ENCODE data around the gene BRIP1.
"Not testable (repeated sequence)": the region's sequence is repeated elsewhere in the genome, so short reads cannot be mapped to it uniquely, and the experiment has no call there.

Gene BRIP1

DNA sequence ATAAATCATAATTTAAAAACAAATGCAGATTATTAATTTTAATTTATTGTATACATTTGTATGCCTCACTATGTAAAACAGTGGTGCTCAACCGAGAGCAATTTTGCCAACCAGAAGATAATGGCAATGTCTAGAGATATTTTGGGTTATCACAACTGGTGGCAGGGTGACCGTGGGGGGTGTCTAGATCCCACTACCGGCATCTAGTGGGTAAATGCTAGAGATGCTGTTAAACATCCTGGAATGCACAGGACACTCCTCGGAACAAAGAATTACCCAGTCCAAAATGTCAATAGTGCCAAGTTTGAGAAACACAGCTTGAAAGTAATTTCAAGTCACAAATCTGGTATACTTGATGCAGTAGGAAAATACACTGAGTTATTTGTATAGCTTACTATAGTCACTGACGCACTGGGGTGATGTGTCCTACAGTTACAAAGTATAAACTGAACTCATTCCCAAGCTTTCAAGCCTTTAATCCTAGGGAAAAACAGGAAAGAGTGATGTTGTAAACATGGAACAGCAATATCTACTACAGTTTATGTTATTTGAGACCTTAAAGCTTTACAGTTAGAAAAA lies 133.5 kb downstream of the BRIP1 start:
- Histone ChIP-seq H3K36me3 (ENCODE audit: control insufficient read depth in 1 of 2, insufficient read depth in 2 of 2, low read length in 2 of 2) (no peaks in the 10 kb centered on the region), H3K27me3 (ENCODE audit: control insufficient read depth in 1 of 2, insufficient read depth in 2 of 2, low read length in 2 of 2) (no peaks in the 10 kb centered on the region), H3K27ac (ENCODE audit: low read depth, low read length) (no peak overlapping the region), H3K9ac (ENCODE audit: low read depth in 1 of 2, low read length in 2 of 2) (no peak overlapping the region), H3K4me3 (ENCODE audit: low read depth in 1 of 2, low read length in 2 of 2) (no peak overlapping the region), H3K9me3 (ENCODE audit: control insufficient read depth in 1 of 2, low read length in 2 of 2) (no peaks in the 10 kb centered on the region), H3K4me1 (ENCODE audit: control insufficient read depth in 1 of 2, insufficient read depth in 2 of 2, low read length in 2 of 2) (no peaks in the 10 kb centered on the region)

DNA sequence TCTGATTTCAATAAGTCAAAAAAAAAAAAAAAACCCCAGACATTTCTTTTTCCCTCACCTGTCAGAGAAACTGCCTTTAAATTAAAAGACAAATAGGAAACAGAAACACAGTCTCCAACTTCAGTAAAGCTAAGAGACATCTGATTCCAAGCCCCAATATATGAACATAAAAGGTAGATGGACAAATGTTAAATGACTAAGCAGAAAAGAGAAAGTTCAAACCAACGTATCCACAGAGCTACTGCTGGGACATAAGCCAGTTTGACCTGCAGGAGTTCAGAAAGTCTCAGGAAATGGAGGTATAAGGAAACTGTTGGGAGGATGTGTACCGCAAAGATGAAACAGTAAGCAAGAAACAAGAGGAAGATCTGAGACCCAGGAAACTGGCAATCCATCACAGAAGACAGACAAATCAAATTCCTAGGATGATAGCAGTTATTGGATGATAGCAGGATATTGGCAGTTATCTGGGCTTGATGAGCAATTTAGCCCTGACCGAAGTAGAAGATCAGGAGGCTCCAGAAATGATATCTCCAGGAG lies 135.0 kb downstream of the BRIP1 start:
- H3K4me3 ChIP-seq (ENCODE audit: low read depth in 1 of 2, low read length in 2 of 2) = no peak overlapping the region

DNA sequence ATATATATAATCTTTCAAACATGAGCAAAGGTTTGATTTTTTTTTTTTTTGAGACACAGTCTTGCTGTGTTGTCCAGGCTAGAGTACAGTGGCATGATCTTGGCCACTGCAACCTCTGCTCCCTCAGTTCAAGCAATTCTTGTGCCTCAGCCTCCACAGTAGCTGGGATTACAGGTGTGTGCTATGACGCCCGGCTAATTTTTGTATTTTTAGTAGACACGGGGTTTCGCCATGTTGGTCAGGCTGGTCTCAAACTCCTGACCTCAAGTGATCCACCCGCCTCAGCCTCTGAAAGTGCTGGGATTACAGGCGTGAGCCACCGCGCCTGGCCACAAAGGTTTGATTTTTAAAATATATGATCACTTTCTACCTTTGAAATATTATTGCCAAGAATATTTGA lies 135.5 kb downstream of the BRIP1 start:
- H3K9me3 ChIP-seq (ENCODE audit: control insufficient read depth in 1 of 2, low read length in 2 of 2); H3K36me3 ChIP-seq (ENCODE audit: control insufficient read depth in 1 of 2, insufficient read depth in 2 of 2, low read length in 2 of 2); H3K27me3 ChIP-seq (ENCODE audit: control insufficient read depth in 1 of 2, insufficient read depth in 2 of 2, low read length in 2 of 2); H3K4me1 ChIP-seq (ENCODE audit: control insufficient read depth in 1 of 2, insufficient read depth in 2 of 2, low read length in 2 of 2); H3K27ac ChIP-seq (ENCODE audit: low read depth, low read length); H3K9ac ChIP-seq (ENCODE audit: low read depth in 1 of 2, low read length in 2 of 2); H3K4me3 ChIP-seq (ENCODE audit: low read depth in 1 of 2, low read length in 2 of 2): not testable (repeated sequence)

More for the DNA sequence above, 135.0 kb downstream of the BRIP1 start:
- Histone ChIP-seq H3K27me3 (ENCODE audit: control insufficient read depth in 1 of 2, insufficient read depth in 2 of 2, low read length in 2 of 2) (no peaks in the 10 kb centered on the region), H3K36me3 (ENCODE audit: control insufficient read depth in 1 of 2, insufficient read depth in 2 of 2, low read length in 2 of 2) (no peaks in the 10 kb centered on the region), H3K9me3 (ENCODE audit: control insufficient read depth in 1 of 2, low read length in 2 of 2) (no peaks in the 10 kb centered on the region), H3K27ac (ENCODE audit: low read depth, low read length) (no peak overlapping the region), H3K9ac (ENCODE audit: low read depth in 1 of 2, low read length in 2 of 2) (no peak overlapping the region), H3K4me1 (ENCODE audit: control insufficient read depth in 1 of 2, insufficient read depth in 2 of 2, low read length in 2 of 2) (no peaks in the 10 kb centered on the region)

DNA sequence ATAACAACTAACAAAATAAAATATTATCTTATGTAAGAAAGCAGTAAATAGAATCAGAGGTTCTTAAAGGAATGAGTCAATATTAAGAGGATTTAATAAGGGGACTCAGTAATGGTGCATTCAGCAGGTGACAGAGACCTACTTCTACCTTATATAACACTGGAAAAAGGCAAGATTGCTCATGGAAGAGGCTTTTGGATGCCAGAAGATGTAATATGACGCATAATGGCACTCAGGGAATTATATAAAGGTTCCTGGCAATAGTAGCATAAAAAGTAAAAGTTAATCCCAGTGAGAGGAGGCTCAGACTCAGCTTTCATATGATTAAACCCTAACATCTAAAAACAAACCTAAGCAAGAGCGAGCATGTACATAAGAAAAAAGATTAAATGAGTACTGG lies 136.4 kb downstream of the BRIP1 start:
- no peaks in the 10 kb centered on the region for H3K36me3 ChIP-seq (ENCODE audit: control insufficient read depth in 1 of 2, insufficient read depth in 2 of 2, low read length in 2 of 2)
- no peak overlapping the region for H3K9ac ChIP-seq (ENCODE audit: low read depth in 1 of 2, low read length in 2 of 2)
- H3K27me3 ChIP-seq (ENCODE audit: control insufficient read depth in 1 of 2, insufficient read depth in 2 of 2, low read length in 2 of 2) = no peaks in the 10 kb centered on the region
- H3K4me3 ChIP-seq (ENCODE audit: low read depth in 1 of 2, low read length in 2 of 2) = no peak overlapping the region
- no peaks in the 10 kb centered on the region for H3K4me1 ChIP-seq (ENCODE audit: control insufficient read depth in 1 of 2, insufficient read depth in 2 of 2, low read length in 2 of 2)
- no peaks in the 10 kb centered on the region for H3K9me3 ChIP-seq (ENCODE audit: control insufficient read depth in 1 of 2, low read length in 2 of 2)
- no peak overlapping the region for H3K27ac ChIP-seq (ENCODE audit: low read depth, low read length)

DNA sequence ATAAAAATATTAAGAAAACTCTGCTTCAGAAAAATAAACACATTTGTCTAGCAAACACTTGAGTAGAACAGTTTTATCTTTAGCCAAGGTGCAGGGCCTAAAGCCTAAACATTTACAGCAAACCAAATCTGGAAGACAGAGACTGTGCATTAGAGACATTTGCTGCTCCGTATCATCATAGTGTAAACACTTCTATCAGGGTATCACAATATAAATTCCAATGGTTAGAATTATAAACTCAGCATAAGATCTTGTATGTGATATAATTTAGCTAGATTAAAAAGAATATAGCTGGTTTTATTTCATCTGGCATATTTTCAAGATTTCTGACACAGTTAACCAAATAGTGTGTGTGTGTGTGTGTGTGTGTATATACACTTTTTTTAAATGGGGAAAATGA lies 138.6 kb downstream of the BRIP1 start:
- H3K27ac ChIP-seq (ENCODE audit: low read depth, low read length) = no peak overlapping the region
- H3K27me3 ChIP-seq (ENCODE audit: control insufficient read depth in 1 of 2, insufficient read depth in 2 of 2, low read length in 2 of 2) = no peaks in the 10 kb centered on the region
- H3K4me3 ChIP-seq (ENCODE audit: low read depth in 1 of 2, low read length in 2 of 2) = no peak overlapping the region
- no peaks in the 10 kb centered on the region for H3K36me3 ChIP-seq (ENCODE audit: control insufficient read depth in 1 of 2, insufficient read depth in 2 of 2, low read length in 2 of 2)
- no peak overlapping the region for H3K9ac ChIP-seq (ENCODE audit: low read depth in 1 of 2, low read length in 2 of 2)
- no peaks in the 10 kb centered on the region for H3K4me1 ChIP-seq (ENCODE audit: control insufficient read depth in 1 of 2, insufficient read depth in 2 of 2, low read length in 2 of 2)
- H3K9me3 ChIP-seq (ENCODE audit: control insufficient read depth in 1 of 2, low read length in 2 of 2) = no peaks in the 10 kb centered on the region

DNA sequence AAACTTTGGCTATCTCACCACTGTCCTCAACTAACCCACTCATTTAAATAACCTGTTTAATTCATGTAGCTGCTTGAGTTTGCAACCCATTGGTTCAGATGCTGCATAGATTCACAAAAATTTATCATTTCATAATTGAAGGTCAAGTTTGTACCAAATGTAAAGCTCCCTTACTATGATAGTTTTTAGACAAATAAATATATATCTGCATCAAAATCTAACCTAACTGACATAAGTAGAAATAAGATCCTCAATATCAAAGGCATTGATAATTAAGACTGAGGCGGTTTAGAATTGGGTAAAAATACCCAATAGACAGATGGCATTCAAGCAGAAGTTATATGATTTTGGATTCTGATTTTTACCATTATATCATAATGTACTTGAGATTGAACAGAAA lies 139.4 kb downstream of the BRIP1 start:
- H3K27me3 ChIP-seq (ENCODE audit: control insufficient read depth in 1 of 2, insufficient read depth in 2 of 2, low read length in 2 of 2) = no peaks in the 10 kb centered on the region
- H3K4me3 ChIP-seq (ENCODE audit: low read depth in 1 of 2, low read length in 2 of 2) = no peak overlapping the region
- H3K9ac ChIP-seq (ENCODE audit: low read depth in 1 of 2, low read length in 2 of 2) = no peak overlapping the region
- H3K36me3 ChIP-seq (ENCODE audit: control insufficient read depth in 1 of 2, insufficient read depth in 2 of 2, low read length in 2 of 2) = no peaks in the 10 kb centered on the region
- no peak overlapping the region for H3K27ac ChIP-seq (ENCODE audit: low read depth, low read length)
- no peaks in the 10 kb centered on the region for H3K9me3 ChIP-seq (ENCODE audit: control insufficient read depth in 1 of 2, low read length in 2 of 2)
- no peaks in the 10 kb centered on the region for H3K4me1 ChIP-seq (ENCODE audit: control insufficient read depth in 1 of 2, insufficient read depth in 2 of 2, low read length in 2 of 2)

DNA sequence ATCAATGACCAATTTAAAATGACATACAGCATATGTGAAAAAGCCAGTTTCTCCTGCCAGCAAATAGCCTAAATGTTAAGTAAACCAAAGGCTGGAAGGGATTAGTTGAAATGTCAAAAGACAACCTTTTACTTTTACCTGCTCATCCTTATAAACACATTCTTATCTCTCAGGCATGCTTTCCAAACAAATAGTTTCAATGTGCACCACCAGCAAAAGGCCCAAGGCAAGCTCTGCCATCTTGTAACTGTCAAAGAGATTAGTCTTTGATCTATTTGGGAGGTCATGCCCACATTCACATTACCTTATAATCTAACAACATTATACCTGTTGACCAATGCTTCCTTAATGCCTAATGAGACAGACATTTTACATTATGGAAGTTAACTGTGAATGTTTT lies 140.1 kb downstream of the BRIP1 start:
- Histone ChIP-seq H3K9me3 (ENCODE audit: control insufficient read depth in 1 of 2, low read length in 2 of 2) (peaks cover 2 to 5% of the 10 kb centered on the region in 2 donors), H3K9ac (ENCODE audit: low read depth in 1 of 2, low read length in 2 of 2) (no peak overlapping the region), H3K4me1 (ENCODE audit: control insufficient read depth in 1 of 2, insufficient read depth in 2 of 2, low read length in 2 of 2) (no peaks in the 10 kb centered on the region), H3K27ac (ENCODE audit: low read depth, low read length) (no peak overlapping the region), H3K4me3 (ENCODE audit: low read depth in 1 of 2, low read length in 2 of 2) (no peak overlapping the region), H3K36me3 (ENCODE audit: control insufficient read depth in 1 of 2, insufficient read depth in 2 of 2, low read length in 2 of 2) (no peaks in the 10 kb centered on the region), H3K27me3 (ENCODE audit: control insufficient read depth in 1 of 2, insufficient read depth in 2 of 2, low read length in 2 of 2) (no peaks in the 10 kb centered on the region)

DNA sequence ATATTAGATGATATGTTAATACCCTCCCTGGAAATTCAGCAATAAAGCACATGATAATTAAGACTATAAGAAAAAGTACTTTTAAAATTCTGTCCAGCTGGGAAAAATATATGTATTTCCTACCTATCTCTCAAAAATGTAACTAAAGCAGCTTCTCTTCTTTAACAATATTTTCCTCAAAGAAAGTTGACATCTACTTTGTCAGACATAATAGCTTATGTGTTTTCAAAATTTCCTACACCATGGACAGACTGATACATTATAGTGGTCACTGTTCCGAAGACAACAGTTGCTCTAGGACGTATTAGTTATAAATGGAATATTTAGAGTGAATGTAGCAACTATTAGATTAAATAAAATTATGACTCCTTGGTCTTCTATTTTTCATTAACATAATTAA lies 140.9 kb downstream of the BRIP1 start:
- Histone ChIP-seq H3K9ac (ENCODE audit: low read depth in 1 of 2, low read length in 2 of 2) (no peak overlapping the region), H3K4me1 (ENCODE audit: control insufficient read depth in 1 of 2, insufficient read depth in 2 of 2, low read length in 2 of 2) (no peaks in the 10 kb centered on the region), H3K4me3 (ENCODE audit: low read depth in 1 of 2, low read length in 2 of 2) (no peak overlapping the region), H3K9me3 (ENCODE audit: control insufficient read depth in 1 of 2, low read length in 2 of 2) (peaks cover 3 to 8% of the 10 kb centered on the region in 2 donors), H3K27ac (ENCODE audit: low read depth, low read length) (no peak overlapping the region), H3K27me3 (ENCODE audit: control insufficient read depth in 1 of 2, insufficient read depth in 2 of 2, low read length in 2 of 2) (no peaks in the 10 kb centered on the region), H3K36me3 (ENCODE audit: control insufficient read depth in 1 of 2, insufficient read depth in 2 of 2, low read length in 2 of 2) (no peaks in the 10 kb centered on the region)

DNA sequence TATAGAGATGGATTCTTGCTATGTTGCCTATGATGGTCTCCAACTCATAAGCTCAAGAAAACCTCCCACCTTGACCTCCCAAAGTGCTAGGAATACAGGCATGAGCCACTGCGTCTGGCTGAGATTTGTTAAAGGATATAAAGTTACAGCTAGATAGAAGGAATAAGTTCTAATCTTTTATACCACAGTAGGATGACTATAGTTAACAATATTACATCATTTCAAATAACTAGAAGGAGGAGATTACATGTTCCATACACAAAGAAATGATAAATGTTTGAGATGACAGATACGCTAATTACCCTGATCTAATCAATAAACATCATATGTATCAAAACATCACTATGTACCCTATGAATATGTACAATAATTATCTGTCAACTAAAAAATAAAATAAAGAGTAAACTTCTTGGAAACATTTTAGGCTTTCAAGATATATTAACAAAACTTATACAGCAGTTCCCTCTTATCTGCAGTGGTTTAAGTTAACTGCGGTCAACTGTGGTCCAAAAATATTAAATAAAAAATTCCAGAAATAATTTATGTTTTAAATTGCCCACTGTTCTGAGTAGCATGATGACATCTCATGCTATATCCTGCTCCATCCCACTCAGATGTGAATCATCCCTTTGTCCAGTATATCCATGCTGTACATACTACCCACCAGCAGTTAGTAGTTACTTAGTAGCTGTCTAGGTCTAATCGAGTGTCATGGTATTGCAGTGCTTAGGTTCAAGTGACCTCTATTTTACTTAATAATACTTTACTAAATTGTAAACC lies 143.1 kb downstream of the BRIP1 start:
- no peak overlapping the region for H3K4me3 ChIP-seq (ENCODE audit: low read depth in 1 of 2, low read length in 2 of 2)
- H3K27me3 ChIP-seq (ENCODE audit: control insufficient read depth in 1 of 2, insufficient read depth in 2 of 2, low read length in 2 of 2) = no peaks in the 10 kb centered on the region
- no peak overlapping the region for H3K27ac ChIP-seq (ENCODE audit: low read depth, low read length)
- no peaks in the 10 kb centered on the region for H3K36me3 ChIP-seq (ENCODE audit: control insufficient read depth in 1 of 2, insufficient read depth in 2 of 2, low read length in 2 of 2)
- peaks cover 6 to 12% of the 10 kb centered on the region in 2 donors for H3K9me3 ChIP-seq (ENCODE audit: control insufficient read depth in 1 of 2, low read length in 2 of 2)
- no peak overlapping the region for H3K9ac ChIP-seq (ENCODE audit: low read depth in 1 of 2, low read length in 2 of 2)
- no peaks in the 10 kb centered on the region for H3K4me1 ChIP-seq (ENCODE audit: control insufficient read depth in 1 of 2, insufficient read depth in 2 of 2, low read length in 2 of 2)

DNA sequence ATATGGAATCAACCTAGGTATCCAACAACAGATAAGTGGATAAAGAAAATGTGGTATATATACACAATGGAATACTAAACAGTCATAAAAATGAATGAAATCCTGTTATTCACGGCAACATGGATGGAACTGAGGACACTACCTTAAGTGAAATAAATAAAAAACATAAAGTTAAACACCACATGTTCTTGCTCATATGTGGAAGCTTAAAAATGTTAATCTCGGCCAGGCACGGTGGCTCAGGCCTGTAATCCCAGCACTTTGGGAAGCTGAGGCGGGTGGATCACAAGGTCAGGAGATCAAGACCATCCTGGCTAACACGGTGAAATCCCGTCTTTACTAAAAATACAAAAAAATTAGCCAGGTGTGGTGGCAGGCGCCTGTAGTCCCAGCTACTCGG lies 144.1 kb downstream of the BRIP1 start:
- not testable (repeated sequence) for H3K27ac ChIP-seq (ENCODE audit: low read depth, low read length); H3K36me3 ChIP-seq (ENCODE audit: control insufficient read depth in 1 of 2, insufficient read depth in 2 of 2, low read length in 2 of 2); H3K9ac ChIP-seq (ENCODE audit: low read depth in 1 of 2, low read length in 2 of 2); H3K4me3 ChIP-seq (ENCODE audit: low read depth in 1 of 2, low read length in 2 of 2); H3K4me1 ChIP-seq (ENCODE audit: control insufficient read depth in 1 of 2, insufficient read depth in 2 of 2, low read length in 2 of 2); H3K27me3 ChIP-seq (ENCODE audit: control insufficient read depth in 1 of 2, insufficient read depth in 2 of 2, low read length in 2 of 2)
- H3K9me3 ChIP-seq (ENCODE audit: control insufficient read depth in 1 of 2, low read length in 2 of 2) = peaks cover 6 to 12% of the 10 kb centered on the region in 2 donors
